HFF-Myc (cell line): Measurements from ENCODE around the gene GPC5.
"Not testable (repeated sequence)": the region's sequence is repeated elsewhere in the genome, so short reads cannot be mapped to it uniquely, and the experiment has no call there.

ENCODE experiments used
- DNase-seq: peaks from one replicate; pipeline ENCODE4 v3.0.0-alpha.2; 2011; ENCODE audit warnings: low read depth; ENCODE audit errors: extremely low read depth
- H3K4me3 ChIP-seq: replicated peaks from 2 replicates; pipeline ENCODE4 v1.5.1; 2011; ENCODE audit warnings: low read depth, mild to moderate bottlenecking, control low read depth, low read length
- TF ChIP-seq, protein P1 (sequence below): IDR thresholded peaks from 2 replicates; pipeline ENCODE4 v1.5.1; 2012; ENCODE audit warnings: mild to moderate bottlenecking, low read depth, low read length, control low read depth; ENCODE audit errors: missing control alignments

GPC5 gene

DNA sequence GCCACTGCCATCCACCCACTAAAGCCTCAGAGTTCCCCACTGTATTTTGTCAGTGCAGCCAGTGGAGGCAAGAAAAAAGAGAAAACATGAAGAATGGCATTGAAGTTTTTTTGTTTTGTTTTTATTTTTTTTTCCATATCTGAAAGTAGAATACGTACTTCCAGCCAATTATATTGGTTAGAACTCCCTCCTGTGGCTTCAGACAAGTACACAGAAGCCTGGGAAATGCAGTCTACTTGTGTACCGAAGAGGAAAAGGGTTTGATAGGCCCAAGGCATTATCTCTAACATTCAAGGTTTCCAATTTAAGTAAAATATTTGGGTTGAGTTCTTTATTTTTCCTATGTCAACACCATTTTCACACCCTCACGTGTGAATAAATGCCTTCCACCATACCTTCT, 1131.9 kb downstream of the GPC5 start:
- DNase-seq = no peak
- TF ChIP-seq, protein P1, sequence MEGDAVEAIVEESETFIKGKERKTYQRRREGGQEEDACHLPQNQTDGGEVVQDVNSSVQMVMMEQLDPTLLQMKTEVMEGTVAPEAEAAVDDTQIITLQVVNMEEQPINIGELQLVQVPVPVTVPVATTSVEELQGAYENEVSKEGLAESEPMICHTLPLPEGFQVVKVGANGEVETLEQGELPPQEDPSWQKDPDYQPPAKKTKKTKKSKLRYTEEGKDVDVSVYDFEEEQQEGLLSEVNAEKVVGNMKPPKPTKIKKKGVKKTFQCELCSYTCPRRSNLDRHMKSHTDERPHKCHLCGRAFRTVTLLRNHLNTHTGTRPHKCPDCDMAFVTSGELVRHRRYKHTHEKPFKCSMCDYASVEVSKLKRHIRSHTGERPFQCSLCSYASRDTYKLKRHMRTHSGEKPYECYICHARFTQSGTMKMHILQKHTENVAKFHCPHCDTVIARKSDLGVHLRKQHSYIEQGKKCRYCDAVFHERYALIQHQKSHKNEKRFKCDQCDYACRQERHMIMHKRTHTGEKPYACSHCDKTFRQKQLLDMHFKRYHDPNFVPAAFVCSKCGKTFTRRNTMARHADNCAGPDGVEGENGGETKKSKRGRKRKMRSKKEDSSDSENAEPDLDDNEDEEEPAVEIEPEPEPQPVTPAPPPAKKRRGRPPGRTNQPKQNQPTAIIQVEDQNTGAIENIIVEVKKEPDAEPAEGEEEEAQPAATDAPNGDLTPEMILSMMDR = no peak
- H3K4me3 ChIP-seq = no peak overlapping the region

DNA sequence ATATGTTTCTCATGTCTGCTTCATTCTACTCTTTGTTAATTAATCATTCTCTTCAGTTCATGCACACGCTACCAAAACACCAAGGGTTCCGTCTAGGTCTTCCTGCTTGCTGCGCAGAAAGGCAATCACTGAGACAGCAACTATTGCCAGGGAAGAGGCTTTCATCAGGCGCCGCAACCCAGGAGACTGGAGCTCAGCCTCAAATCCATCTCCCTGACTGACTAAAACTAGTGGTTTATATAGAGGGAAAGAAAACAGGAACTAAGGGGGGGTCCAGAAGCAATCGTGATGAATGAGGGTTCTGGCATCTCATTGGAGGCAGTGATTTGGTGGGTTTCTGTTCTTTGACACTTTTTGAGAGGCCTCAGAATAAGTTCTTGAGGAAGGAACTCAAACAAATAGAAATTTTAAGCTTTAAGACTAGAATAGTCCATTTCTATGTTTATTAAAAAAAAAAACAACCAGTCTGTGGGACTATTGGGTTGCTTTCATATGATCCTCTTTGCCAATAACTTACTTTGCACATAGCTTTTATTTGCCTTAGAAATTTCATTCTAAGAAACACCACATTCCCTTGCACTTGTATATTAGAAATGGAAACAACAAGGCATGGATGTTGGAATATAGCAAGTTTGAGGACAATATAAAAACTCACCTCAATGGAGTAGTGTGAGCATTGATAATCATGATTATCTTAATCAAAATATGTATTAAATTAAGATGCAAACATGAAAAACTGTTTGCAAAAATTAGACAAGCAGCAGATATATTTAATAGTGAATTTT, 1137.0 kb downstream of the GPC5 start:
- no peak overlapping the region for H3K4me3 ChIP-seq
- no peak for DNase-seq
- TF ChIP-seq, protein P1 = no peak

DNA sequence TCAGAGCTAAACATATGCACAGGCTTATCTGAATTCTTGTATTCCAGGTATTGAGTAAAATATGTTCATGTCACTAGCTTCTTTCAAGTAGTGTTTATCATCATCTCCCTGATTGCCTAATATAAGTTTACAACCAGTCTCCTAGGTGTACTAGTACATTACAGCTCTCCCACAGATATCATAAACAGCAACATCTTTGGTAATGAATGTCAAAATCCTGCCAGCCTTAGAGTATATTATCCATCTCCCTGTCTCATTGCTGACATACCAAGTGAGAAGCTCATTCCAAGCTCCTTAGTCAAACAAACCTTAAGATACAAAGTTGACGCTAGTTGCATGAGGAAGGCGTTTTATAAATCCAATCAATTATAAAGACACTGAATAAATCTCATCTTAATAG, 1139.0 kb downstream of the GPC5 start:
- DNase-seq = no peak
- TF ChIP-seq, protein P1 = no peak
- no peak overlapping the region for H3K4me3 ChIP-seq

DNA sequence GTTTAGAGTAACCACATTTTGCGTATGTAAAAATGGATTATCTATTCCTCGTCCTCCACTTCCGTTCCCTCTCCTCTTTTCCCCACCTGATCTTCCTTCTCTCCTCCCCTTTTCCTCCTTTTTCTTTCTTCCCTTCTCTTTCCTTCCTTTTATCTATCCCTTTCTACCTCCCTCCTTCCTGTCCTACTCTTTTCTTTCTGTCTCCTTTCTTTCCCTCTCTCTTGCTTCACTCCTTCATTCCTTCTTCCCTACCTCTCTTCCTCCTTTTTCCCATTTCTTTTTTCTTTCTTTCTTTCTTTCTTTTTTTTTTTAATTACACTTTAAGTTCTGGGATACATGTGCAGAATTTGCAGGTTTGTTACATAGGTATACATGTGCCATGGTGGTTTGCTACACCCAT, 1139.7 kb downstream of the GPC5 start:
- H3K4me3 ChIP-seq = no peak overlapping the region
- DNase-seq = no peak
- TF ChIP-seq, protein P1 = no peak

DNA sequence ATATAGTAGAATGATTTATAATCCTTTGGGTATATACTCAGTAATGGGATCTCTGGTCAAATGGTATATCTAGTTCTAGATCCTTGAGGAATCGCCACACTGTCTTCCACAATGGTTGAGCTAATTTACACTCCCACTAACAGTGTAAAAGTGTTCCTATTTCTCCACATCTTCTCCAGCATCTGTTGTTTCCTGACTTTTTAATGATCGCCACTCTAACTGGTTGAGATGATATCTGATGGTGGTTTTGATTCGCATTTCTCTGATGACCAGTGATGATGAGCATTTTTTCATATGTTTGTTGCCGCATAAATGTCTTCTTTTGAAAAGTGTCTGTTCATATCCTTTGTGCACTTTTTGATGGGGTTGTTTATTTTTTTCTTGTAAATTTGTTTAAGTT, 1140.7 kb downstream of the GPC5 start:
- not testable (repeated sequence) for H3K4me3 ChIP-seq, DNase-seq

DNA sequence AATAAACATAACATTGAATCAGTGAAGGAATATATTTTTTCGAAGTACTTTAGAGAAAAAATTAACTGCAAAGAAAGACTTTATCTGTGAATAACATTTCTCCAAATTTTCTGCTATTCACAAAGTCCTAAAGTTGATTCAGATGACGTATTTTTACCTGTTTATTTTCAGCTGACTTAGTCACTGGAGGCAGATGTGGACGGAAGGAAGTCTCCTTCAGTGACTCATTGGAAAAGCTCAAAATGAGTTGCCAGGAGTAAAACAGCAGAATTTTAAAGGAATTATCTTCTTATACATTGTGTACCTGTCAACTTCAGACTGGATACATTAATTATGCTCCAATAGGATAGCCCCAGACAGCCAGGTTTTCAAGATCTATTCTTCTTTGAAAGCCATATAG, 1148.8 kb downstream of the GPC5 start:
- DNase-seq = no peak
- TF ChIP-seq, protein P1 = no peak
- H3K4me3 ChIP-seq = no peak overlapping the region

DNA sequence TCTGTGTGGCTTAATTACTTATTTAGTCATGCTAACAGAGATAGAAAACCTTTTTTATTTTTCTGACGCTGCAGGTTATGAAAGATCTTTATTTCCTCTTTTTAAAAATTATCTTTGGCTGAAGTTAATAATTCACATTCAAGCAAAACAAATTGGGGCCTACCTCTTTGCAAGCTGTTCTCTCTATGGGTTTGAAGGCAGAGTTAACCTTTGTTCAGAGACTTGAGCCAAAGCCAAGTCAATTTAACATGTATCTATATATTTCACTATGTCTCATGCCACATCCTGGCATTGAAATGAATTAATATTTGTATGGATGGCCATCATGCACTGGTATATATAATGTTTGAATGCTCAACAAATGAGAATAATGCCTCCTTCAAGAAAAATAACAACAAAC, 1150.9 kb downstream of the GPC5 start:
- DNase-seq = no peak

More for the DNA sequence above, 1150.9 kb downstream of the GPC5 start:
- TF ChIP-seq, protein P1 = no peak
- H3K4me3 ChIP-seq = no peak overlapping the region
